DOHH2 (cell line): ENCODE measurements around the gene ADGRL2.

Experiments
- H3F3A ChIP-seq: fragments of 200-600 bp; sonication (generic), shearing (Covaris generic); 2 replicates; pipeline ENCODE4 v1.6.0; 2016; ENCODE audit warnings: antibody characterized with exemption, mild to moderate bottlenecking; ENCODE audit not compliant: control insufficient read depth, insufficient read depth
- H3K27ac ChIP-seq: fragments of 200-600 bp; sonication (generic); 2 replicates; pipeline ENCODE4 v1.5.1; 2014; ENCODE audit warnings: low read depth, mild to moderate bottlenecking, low read length, moderate library complexity
- H3K27me3 ChIP-seq: fragments of 200-600 bp; sonication (generic); 2 replicates; pipeline ENCODE4 v1.6.1; 2014; ENCODE audit warnings: mild to moderate bottlenecking, low read length, mixed read lengths; ENCODE audit not compliant: control insufficient read depth
- H3K36me3 ChIP-seq: fragments of 200-600 bp; sonication (generic); 2 replicates; pipeline ENCODE4 v1.6.1; 2014; ENCODE audit warnings: mild to moderate bottlenecking, low read length, moderate library complexity, mixed read lengths; ENCODE audit not compliant: control insufficient read depth
- H3K4me1 ChIP-seq: fragments of 200-600 bp; sonication (generic); 2 replicates; pipeline ENCODE4 v1.6.1; 2014; ENCODE audit warnings: mild to moderate bottlenecking, low read length, mixed read lengths; ENCODE audit not compliant: control insufficient read depth
- H3K4me2 ChIP-seq: fragments of 200-600 bp; sonication (generic); 2 replicates; pipeline ENCODE4 v1.6.0; 2014; ENCODE audit warnings: mild to moderate bottlenecking, low read length, moderate library complexity
- H3K4me3 ChIP-seq: fragments of 200-600 bp; sonication (generic); 2 replicates; pipeline ENCODE4 v1.5.1; 2014; ENCODE audit warnings: mild to moderate bottlenecking, low read length, mixed read lengths
- H3K79me2 ChIP-seq: fragments of 200-600 bp; sonication (generic); 2 replicates; pipeline ENCODE4 v1.6.1; 2014; ENCODE audit warnings: mild to moderate bottlenecking, low read length, mixed read lengths; ENCODE audit not compliant: control insufficient read depth
- H3K9me2 ChIP-seq: fragments of 200-600 bp; sonication (generic); replicated peaks from 2 replicates; pipeline ENCODE4 v1.6.1; 2014; ENCODE audit warnings: mild to moderate bottlenecking, low read length, mixed read lengths; ENCODE audit not compliant: control insufficient read depth
- H3K9me3 ChIP-seq: fragments of 200-600 bp; sonication (generic); 2 replicates; pipeline ENCODE4 v1.6.1; 2014; ENCODE audit warnings: antibody characterized with exemption, low read length, mixed read lengths; ENCODE audit not compliant: control insufficient read depth, insufficient read depth
- H4K20me1 ChIP-seq: fragments of 200-600 bp; sonication (generic); 2 replicates; pipeline ENCODE4 v1.6.0; 2014; ENCODE audit warnings: low read depth, mild to moderate bottlenecking, antibody characterized with exemption, low read length, moderate library complexity; ENCODE audit not compliant: control insufficient read depth, insufficient read depth
- EZH2phosphoT487 ChIP-seq: fragments of 200-600 bp; sonication (generic); IDR thresholded peaks from 2 replicates; pipeline ENCODE4 v1.6.1; 2017; ENCODE audit warnings: borderline replicate concordance, mild to moderate bottlenecking, antibody characterized with exemption, low read length, moderate library complexity, mixed read lengths
- TF ChIP-seq, protein P1 (sequence below): fragments of 200-600 bp; sonication (generic); IDR thresholded peaks from one replicate; pipeline ENCODE4 v1.5.1; 2014; ENCODE audit warnings: antibody characterized with exemption, mild to moderate bottlenecking, low read depth, low read length; ENCODE audit not compliant: poor library complexity, severe bottlenecking

Gene ADGRL2

DNA sequence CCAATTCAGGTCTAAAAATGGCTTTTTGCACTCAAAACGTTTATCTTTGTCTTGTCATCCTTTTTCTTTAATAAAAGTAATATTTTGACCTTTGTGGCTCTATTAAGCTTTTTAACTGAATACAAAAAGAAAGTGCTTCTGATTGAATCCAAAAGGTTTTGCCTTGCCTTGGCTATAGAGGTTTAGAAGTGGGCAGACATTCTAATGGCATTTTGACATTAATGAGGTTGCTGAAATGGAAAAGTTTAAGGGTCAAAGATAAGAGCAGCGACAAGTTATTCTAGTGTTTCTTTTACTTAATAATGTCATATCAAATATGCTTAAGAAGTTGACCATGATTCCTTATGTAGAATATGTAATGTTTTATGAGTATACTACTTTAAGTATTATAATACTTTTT is 120.2 kb downstream of the ADGRL2 start:
- no peaks in the 10 kb centered on the region for H3K27me3 ChIP-seq
- no peaks in the 10 kb centered on the region for H3K9me2 ChIP-seq
- no peak overlapping the region for H3K4me3 ChIP-seq
- no peaks in the 10 kb centered on the region for H3F3A ChIP-seq
- H3K4me1 ChIP-seq: no peaks in the 10 kb centered on the region
- no peak overlapping the region for H3K27ac ChIP-seq
- H4K20me1 ChIP-seq: no peaks in the 10 kb centered on the region
- H3K79me2 ChIP-seq: no peaks in the 10 kb centered on the region
- no peaks in the 10 kb centered on the region for H3K9me3 ChIP-seq
- H3K4me2 ChIP-seq: no peak overlapping the region
- H3K36me3 ChIP-seq: no peaks in the 10 kb centered on the region
- TF ChIP-seq EZH2phosphoT487: no peak
- TF ChIP-seq, protein P1, sequence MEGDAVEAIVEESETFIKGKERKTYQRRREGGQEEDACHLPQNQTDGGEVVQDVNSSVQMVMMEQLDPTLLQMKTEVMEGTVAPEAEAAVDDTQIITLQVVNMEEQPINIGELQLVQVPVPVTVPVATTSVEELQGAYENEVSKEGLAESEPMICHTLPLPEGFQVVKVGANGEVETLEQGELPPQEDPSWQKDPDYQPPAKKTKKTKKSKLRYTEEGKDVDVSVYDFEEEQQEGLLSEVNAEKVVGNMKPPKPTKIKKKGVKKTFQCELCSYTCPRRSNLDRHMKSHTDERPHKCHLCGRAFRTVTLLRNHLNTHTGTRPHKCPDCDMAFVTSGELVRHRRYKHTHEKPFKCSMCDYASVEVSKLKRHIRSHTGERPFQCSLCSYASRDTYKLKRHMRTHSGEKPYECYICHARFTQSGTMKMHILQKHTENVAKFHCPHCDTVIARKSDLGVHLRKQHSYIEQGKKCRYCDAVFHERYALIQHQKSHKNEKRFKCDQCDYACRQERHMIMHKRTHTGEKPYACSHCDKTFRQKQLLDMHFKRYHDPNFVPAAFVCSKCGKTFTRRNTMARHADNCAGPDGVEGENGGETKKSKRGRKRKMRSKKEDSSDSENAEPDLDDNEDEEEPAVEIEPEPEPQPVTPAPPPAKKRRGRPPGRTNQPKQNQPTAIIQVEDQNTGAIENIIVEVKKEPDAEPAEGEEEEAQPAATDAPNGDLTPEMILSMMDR: no peak

DNA sequence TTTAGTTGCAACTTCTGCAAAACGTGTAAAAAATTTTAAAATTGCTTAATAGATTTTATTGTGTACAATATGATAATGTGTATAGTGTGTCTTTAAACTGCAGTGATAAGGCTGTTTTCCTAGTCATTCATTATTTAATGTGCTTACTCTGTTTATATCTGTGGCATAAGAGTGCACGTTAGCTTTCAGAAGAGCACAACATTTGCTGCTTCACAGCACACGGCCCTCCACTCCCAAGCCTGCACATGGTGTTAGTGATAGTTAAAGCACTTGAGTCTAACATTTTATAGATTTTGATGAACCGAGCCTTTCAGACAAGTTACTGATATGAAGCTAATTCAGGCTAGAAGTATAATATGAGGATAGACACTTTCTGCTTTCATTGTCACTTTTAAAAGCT is 120.6 kb downstream of the ADGRL2 start:
- H3K79me2 ChIP-seq: no peaks in the 10 kb centered on the region
- H3K36me3 ChIP-seq: no peaks in the 10 kb centered on the region
- H3K4me1 ChIP-seq: no peaks in the 10 kb centered on the region
- no peaks in the 10 kb centered on the region for H3K9me3 ChIP-seq
- no peak overlapping the region for H3K27ac ChIP-seq
- H4K20me1 ChIP-seq: no peaks in the 10 kb centered on the region
- TF ChIP-seq, protein P1: no peak
- no peak for TF ChIP-seq EZH2phosphoT487
- H3K9me2 ChIP-seq: no peaks in the 10 kb centered on the region
- no peak overlapping the region for H3K4me2 ChIP-seq
- no peaks in the 10 kb centered on the region for H3K27me3 ChIP-seq
- H3K4me3 ChIP-seq: no peak overlapping the region
- H3F3A ChIP-seq: no peaks in the 10 kb centered on the region

DNA sequence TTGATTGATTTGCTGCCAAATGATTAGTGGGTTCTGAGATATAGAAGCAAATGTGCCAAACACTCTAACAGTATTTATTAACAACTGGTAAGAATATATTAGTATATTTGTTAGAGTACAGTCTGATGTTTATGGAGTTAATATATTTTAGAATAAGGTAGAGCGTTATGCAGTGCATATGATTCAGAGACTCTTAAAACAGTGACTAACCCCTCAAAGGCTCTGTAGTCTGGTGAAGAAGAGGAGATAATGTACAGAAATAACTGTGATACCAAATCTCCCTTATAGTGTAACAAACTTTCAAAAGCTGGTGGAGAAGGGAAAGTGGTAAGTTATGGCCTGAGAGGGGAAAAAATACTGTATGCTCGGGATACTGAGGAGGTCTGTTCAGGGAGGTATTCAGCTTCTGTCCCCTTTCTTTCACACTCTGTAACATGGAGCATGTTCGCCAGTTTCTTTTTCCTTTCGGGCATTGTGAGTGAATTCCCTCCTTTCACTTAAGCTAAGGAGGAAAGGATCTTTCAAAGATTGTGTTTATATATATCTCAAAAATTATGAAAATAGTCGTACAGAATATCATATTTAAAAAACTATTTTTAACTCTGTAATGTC is 121.2 kb downstream of the ADGRL2 start:
- no peaks in the 10 kb centered on the region for H3K79me2 ChIP-seq
- no peak overlapping the region for H3K4me3 ChIP-seq
- H3K27ac ChIP-seq: no peak overlapping the region
- H3F3A ChIP-seq: no peaks in the 10 kb centered on the region
- no peaks in the 10 kb centered on the region for H3K9me2 ChIP-seq
- no peaks in the 10 kb centered on the region for H3K4me1 ChIP-seq
- H3K36me3 ChIP-seq: no peaks in the 10 kb centered on the region
- no peaks in the 10 kb centered on the region for H3K27me3 ChIP-seq
- H3K4me2 ChIP-seq: no peak overlapping the region
- H3K9me3 ChIP-seq: no peaks in the 10 kb centered on the region
- no peak for TF ChIP-seq EZH2phosphoT487
- TF ChIP-seq, protein P1: no peak
- no peaks in the 10 kb centered on the region for H4K20me1 ChIP-seq

DNA sequence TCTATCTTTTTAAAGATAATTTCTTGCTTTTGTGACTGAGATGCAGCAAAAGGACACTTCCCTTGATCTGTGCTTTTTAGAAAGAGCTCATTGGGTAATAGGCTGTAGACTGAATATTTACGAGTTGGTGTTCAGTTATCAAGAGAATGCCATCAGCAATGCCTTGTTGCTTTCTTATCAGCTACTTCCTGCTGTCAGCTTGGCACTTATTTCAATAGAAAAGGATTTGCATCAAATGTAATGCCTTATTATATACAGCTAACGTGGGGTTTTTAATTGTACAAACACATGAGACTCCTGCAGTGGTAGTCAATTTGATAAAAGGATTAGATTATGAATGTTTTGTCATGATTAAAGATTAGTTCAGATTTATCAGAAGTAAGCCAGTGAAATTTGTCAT is 122.2 kb downstream of the ADGRL2 start:
- Histone ChIP-seq H4K20me1 (no peaks in the 10 kb centered on the region), H3K4me3 (no peak overlapping the region), H3K4me1 (no peaks in the 10 kb centered on the region), H3K27ac (no peak overlapping the region), H3K79me2 (no peaks in the 10 kb centered on the region), H3F3A (no peaks in the 10 kb centered on the region), H3K36me3 (no peaks in the 10 kb centered on the region), H3K9me2 (no peaks in the 10 kb centered on the region), H3K9me3 (no peaks in the 10 kb centered on the region), H3K4me2 (no peak overlapping the region), H3K27me3 (no peaks in the 10 kb centered on the region)
- no peak for TF ChIP-seq EZH2phosphoT487
- TF ChIP-seq, protein P1: no peak
